HG02938 (cell line): Measurements from ENCODE around the gene RHOV.

Source experiments
- ATAC-seq: cut with Tn5 transposase; IDR thresholded peaks from one replicate; pipeline ENCODE4 v1.9.1; 2021; ENCODE audit warnings: mild to moderate bottlenecking, moderate library complexity; ENCODE audit not compliant: unreplicated experiment

RHOV gene

DNA sequence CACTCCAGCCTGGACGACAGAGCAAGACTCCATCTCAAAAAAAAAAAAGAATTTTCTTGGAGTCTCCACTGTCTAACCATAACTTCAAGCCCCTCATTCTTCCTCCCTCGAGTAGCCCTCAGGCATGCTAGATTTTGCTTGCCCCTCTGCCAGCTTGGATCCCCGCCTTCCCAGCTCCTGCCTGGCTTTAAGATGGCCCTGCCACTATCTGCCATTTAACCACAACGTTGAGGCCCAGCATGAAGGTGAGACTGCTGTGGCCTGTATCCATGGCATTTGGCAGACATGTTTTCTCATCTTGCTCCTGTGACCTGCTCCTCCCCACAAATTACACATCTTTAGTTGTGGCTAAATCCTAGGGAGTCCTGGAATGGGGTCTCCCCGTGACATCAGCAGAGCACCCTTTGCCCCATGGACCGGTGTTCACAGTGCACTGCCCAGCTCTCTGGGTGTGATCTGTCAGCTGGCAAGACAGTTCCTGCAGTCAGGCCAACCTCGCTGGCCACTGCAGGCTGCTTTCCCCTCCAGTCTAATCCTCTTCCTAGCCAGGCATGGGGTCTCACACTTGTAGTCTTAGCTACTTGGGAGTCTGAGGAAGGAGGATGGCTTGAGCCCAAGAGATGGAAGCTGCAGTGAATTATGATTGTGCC, 30.6 kb upstream of the RHOV start:
- no peak for ATAC-seq

DNA sequence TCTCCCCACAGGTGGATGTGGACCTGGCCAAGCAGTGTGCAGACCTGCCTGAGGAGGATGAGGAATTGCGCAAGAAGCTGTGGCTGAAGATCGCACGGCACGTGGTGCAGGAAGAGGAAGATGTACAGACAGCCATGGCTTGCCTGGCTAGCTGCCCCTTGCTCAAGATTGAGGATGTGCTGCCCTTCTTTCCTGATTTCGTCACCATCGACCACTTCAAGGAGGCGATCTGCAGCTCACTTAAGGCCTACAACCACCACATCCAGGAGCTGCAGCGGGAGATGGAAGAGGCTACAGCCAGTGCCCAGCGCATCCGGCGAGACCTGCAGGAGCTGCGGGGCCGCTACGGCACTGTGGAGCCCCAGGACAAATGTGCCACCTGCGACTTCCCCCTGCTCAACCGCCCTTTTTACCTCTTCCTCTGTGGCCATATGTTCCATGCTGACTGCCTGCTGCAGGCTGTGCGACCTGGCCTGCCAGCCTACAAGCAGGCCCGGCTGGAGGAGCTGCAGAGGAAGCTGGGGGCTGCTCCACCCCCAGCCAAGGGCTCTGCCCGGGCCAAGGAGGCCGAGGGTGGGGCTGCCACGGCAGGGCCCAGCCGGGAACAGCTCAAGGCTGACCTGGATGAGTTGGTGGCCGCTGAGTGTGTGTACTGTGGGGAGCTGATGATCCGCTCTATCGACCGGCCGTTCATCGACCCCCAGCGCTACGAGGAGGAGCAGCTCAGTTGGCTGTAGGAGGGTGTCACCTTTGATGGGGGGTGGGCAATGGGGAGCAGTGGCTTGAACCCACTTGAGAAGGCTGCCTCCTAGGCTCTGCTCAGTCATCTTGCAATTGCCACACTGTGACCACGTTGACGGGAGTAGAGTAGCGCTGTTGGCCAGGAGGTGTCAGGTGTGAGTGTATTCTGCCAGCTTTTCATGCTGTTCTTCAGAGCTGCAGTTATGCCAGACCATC, 28.8 kb upstream of the RHOV start:
- ATAC-seq: no peak

DNA sequence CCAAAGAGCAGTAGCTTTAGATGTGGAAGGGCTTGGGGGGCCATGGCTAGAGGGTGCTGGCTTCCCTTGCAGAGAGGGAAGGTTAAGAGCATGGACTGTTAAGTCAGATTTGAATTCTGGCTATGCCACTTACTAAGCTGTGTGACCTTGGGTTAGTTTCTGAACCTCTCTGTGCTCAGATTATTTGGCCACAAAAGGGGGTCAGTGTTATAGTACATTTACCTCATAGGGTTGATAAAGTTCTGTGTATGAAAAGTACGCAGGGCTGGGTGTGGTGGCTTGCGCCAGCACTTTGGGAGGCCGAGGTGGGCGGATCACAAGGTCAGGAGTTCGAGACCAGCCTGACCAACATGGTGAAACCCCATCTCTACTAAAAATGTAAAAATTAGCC, 27.0 kb upstream of the RHOV start:
- no peak for ATAC-seq

DNA sequence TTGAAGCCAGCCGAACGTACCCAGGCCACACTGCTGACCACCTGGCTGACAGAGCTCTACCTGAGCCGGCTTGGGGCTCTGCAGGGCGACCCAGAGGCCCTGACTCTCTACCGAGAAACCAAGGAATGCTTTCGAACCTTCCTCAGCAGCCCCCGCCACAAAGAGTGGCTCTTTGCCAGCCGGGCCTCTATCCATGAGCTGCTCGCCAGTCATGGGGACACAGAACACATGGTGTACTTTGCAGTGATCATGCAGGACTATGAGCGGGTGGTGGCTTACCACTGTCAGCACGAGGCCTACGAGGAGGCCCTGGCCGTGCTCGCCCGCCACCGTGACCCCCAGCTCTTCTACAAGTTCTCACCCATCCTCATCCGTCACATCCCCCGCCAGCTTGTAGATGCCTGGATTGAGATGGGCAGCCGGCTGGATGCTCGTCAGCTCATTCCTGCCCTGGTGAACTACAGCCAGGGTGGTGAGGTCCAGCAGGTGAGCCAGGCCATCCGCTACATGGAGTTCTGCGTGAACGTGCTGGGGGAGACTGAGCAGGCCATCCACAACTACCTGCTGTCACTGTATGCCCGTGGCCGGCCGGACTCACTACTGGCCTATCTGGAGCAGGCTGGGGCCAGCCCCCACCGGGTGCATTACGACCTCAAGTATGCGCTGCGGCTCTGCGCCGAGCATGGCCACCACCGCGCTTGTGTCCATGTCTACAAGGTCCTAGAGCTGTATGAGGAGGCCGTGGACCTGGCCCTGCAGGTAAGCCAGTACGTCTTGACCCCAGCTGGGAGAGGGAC, 26.4 kb upstream of the RHOV start:
- no peak for ATAC-seq

DNA sequence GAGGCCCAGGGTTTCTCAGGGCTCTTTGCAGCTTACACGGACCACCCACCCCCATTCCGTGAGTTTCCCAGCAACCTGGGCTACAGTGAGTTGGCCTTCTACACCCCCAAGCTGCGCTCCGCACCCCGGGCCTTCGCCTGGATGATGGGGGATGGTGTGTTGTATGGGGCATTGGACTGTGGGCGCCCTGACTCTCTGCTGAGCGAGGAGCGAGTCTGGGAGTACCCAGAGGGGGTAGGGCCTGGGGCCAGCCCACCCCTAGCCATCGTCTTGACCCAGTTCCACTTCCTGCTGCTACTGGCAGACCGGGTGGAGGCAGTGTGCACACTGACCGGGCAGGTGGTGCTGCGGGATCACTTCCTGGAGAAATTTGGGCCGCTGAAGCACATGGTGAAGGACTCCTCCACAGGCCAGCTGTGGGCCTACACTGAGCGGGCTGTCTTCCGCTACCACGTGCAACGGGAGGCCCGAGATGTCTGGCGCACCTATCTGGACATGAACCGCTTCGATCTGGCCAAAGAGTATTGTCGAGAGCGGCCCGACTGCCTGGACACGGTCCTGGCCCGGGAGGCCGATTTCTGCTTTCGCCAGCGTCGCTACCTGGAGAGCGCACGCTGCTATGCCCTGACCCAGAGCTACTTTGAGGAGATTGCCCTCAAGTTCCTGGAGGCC, 25.6 kb upstream of the RHOV start:
- ATAC-seq: no peak

- no peak for ATAC-seq
Measured at GRCh38 chr15:40894681-40895448, 20.8 kb upstream of the RHOV start.

DNA sequence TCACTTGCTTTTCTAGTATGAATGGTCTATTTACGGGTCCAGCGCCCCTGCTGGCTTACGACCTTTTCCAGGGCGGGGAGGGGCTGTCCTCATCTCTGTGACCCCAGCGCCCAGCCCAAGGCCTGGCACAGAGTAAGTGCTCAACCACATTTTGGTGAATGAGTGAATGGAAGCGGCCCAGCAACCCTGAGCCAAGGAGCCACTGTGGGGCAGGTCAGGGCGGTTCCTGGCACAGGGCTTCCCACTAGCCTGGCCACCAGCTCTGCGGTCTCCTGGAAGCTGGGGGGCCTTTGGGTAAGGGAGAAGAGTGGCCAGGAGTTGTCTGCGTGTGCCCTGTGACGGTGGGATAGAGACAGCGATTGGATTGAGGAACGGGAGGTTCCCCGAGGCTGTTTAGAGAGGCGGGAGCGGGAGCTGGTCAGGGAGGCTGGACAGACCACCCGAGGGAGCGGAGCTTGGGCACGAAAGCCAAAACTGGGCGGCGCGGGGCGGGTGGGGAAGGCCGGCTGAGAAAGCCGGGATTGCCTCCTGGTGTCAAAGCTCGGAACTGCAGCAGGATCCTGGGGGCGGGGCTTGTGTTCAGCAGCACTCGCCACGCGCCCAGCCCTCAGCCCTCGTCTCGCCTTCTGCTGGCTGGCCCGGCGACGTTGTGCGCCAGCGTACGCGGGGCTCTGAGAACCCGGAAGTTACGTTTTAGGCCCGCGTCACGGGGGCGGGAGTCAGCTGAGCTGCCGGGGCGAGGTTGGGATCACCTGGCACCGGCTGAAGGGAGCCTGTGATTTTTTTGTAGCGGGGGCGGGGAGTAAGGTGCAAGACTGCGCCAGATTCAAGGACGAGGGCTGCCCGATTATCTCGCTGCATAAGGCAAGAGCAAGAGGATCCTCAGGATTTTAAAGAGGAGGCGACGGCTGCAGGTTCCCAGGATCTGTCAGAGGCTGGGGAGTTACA, 20.0 kb upstream of the RHOV start, which contains the start of gene VPS18:
Gene VPS18, plus strand, starts transcription at position 718 of the 948 bp plus-strand sequence. CDS start 319 bp downstream, outside the sequence.
- peak; percentile 74 for ATAC-seq

GRCh38 chr15:40893019-40893670, 19.1 kb upstream of the RHOV start:
- ATAC-seq: no peak

DNA sequence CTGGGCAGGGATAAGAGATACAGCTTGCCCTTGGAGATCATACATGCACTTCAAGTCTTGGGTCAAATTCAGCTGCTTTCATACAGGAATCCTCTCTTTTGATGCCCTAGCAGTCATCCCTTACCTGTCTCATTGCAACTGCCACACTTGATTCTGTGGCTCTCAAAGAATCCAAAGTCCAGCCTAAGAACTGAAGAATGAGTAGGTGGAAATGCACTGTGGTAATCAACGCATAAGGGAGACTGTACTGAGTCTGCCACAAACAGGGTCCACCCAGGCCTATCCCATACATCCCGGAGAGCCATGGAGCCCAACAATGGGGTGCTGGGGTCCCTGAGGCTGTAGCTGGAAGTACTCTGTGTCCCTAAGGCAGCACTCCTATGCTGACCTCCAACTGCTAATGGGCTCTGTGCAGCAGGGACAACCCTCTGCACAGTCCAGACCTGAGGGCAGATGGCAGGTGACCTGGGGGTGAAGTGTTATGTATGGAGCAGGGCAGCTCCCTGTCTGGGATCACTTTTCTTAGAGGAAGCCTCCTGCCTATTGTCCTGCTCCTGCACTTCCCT, 18.5 kb upstream of the RHOV start:
- no peak for ATAC-seq

DNA sequence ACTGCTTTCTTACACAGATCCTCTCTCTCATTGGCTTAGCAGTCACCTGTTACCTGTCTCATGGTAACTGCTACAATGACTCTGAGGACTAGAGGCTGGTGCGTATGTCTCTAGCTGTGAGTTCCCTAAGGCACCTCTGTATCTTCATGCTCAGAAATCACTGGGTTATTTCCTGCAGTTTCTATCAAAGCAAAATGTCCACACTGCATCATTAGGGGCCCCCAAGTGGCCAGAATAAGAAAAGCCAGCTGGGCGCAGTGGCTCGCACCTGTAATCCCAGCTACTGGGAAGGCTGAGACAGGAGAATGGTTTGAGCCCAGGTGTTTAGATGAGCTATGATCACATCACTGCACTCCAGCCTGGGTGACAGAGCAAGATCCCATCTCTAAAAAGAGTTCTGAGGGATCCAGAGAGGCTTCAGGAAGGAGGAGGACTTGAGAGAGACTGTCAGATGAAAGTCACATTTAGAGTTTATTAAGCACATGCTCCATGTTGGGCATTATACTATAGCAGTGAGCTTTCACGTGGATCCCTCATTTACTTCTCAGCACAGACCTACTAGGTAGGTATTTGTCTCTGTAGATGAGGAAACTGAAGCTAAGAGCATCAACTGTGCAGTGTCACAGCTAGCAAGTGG, 17.9 kb upstream of the RHOV start:
- ATAC-seq: no peak

- ATAC-seq: no peak
Measured at GRCh38 chr15:40891138-40891537, 17.1 kb upstream of the RHOV start.

- ATAC-seq: no peak
Measured at GRCh38 chr15:40889112-40889511, 15.1 kb upstream of the RHOV start.

DNA sequence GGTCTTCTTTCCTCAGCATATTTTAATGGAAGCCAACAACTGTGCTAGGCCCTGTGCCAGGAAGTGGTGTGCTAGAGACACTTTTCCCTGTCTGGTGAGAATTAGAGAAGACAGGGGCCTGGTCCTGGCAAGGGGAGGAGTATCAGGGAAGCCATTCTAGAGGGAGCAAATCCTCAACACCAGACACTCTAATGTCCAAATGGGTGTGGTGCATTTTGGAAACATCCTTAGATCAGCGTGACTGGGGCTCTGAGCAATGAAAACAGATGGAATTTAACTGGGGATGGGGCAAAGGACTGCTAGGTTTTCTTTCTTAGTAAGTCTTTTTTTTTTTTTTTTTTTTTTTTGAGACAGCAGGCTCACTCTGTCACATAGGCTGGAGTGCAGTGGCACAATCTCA, 12.6 kb upstream of the RHOV start:
- no peak for ATAC-seq

GRCh38 chr15:40881351-40881750, 7.3 kb upstream of the RHOV start:
- no peak for ATAC-seq

- no peak for ATAC-seq
Measured at GRCh38 chr15:40879609-40880008, 5.6 kb upstream of the RHOV start.

DNA sequence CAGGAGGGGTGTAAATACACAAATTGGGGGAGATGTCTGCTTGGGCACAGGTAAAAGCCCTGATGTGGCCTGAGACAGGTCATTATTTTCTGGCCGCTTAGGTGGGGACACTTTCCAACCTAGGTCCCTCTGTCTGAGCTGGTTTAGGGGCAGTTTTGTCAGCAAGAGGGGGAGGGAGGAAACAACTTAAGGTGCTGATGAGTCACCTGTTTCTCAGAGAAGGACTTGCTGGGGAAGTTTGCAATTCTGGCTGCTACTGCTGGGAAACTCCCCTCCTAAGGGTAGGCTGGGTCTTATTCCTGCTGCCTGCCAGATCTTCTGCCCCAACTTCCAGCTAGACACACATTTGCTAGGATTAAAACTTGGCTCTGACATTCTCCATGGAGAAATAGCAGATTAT, 4.8 kb upstream of the RHOV start:
- no peak for ATAC-seq

GRCh38 chr15:40877694-40878093, 3.7 kb upstream of the RHOV start:
- ATAC-seq: no peak
